HEK293 (cell line): ENCODE results near the gene STARD3.

ENCODE experiments used
- TF ChIP-seq, protein P1 (sequence below): fragments of 450-650 bp; formaldehyde crosslinking; IDR thresholded peaks from 2 replicates; pipeline ENCODE4 v1.5.1; 2017; ENCODE audit warnings: missing biosample characterization, missing genetic modification characterization
- TF ChIP-seq, protein P2 (sequence below): fragments of 450-650 bp; IDR thresholded peaks from 2 replicates; pipeline ENCODE4 v1.5.1; 2018; ENCODE audit warnings: missing biosample characterization, missing genetic modification characterization
- TF ChIP-seq, protein P3 (sequence below): IDR thresholded peaks from 2 replicates; pipeline ENCODE4 v1.6.1; 2011; ENCODE audit warnings: mild to moderate bottlenecking, low read depth, low read length, borderline replicate concordance

DNA sequence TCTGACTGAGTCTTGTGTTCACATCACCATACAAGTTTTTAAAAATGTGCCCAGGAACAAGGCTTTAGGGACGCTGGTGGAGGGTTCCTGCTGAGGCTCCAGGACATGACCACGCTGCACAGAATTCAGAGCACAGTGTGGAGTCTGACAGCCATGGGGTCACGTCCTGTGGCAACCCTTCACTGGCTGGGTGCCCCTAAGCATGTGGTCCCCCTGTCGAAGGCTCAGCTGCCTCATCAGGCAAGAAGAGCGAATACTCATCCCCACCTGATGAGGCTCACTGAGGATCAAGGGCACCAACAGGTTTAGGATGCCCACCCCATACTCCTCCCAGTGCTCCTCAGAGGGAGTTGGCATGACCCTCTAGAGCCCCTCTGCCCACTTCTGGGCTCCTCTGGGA lies 37.2 kb downstream of the STARD3 start:
- TF ChIP-seq, protein P1, sequence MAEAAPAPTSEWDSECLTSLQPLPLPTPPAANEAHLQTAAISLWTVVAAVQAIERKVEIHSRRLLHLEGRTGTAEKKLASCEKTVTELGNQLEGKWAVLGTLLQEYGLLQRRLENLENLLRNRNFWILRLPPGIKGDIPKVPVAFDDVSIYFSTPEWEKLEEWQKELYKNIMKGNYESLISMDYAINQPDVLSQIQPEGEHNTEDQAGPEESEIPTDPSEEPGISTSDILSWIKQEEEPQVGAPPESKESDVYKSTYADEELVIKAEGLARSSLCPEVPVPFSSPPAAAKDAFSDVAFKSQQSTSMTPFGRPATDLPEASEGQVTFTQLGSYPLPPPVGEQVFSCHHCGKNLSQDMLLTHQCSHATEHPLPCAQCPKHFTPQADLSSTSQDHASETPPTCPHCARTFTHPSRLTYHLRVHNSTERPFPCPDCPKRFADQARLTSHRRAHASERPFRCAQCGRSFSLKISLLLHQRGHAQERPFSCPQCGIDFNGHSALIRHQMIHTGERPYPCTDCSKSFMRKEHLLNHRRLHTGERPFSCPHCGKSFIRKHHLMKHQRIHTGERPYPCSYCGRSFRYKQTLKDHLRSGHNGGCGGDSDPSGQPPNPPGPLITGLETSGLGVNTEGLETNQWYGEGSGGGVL (tag by site-specific recombination): no peak
- TF ChIP-seq, protein P2, sequence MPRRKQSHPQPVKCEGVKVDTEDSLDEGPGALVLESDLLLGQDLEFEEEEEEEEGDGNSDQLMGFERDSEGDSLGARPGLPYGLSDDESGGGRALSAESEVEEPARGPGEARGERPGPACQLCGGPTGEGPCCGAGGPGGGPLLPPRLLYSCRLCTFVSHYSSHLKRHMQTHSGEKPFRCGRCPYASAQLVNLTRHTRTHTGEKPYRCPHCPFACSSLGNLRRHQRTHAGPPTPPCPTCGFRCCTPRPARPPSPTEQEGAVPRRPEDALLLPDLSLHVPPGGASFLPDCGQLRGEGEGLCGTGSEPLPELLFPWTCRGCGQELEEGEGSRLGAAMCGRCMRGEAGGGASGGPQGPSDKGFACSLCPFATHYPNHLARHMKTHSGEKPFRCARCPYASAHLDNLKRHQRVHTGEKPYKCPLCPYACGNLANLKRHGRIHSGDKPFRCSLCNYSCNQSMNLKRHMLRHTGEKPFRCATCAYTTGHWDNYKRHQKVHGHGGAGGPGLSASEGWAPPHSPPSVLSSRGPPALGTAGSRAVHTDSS (tag by site-specific recombination): no peak
- TF ChIP-seq, protein P3, sequence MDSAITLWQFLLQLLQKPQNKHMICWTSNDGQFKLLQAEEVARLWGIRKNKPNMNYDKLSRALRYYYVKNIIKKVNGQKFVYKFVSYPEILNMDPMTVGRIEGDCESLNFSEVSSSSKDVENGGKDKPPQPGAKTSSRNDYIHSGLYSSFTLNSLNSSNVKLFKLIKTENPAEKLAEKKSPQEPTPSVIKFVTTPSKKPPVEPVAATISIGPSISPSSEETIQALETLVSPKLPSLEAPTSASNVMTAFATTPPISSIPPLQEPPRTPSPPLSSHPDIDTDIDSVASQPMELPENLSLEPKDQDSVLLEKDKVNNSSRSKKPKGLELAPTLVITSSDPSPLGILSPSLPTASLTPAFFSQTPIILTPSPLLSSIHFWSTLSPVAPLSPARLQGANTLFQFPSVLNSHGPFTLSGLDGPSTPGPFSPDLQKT: no peak
